Ishikawa (cell line): ENCODE measurements around the gene WDSUB1.

ENCODE experiments used
- CEBPB ChIP-seq: IDR thresholded peaks from 2 replicates; pipeline ENCODE4 v1.6.1; 2012
- CREB1 ChIP-seq: IDR thresholded peaks from 2 replicates; pipeline ENCODE4 v1.6.1; 2012; ENCODE audit warnings: low read depth
- EGR1 ChIP-seq: IDR thresholded peaks from 2 replicates; pipeline ENCODE4 v1.6.1; 2012
- EP300 ChIP-seq: IDR thresholded peaks from 2 replicates; pipeline ENCODE4 v1.6.1; 2012; ENCODE audit warnings: borderline replicate concordance
- FOXM1 ChIP-seq: IDR thresholded peaks from 2 replicates; pipeline ENCODE4 v1.6.1; 2012; ENCODE audit warnings: low read depth, borderline replicate concordance
- MAX ChIP-seq: IDR thresholded peaks from 2 replicates; pipeline ENCODE4 v1.6.1; 2012
- NFIC ChIP-seq: IDR thresholded peaks from 2 replicates; pipeline ENCODE4 v1.6.1; 2012
- RAD21 ChIP-seq: IDR thresholded peaks from 2 replicates; pipeline ENCODE4 v1.6.1; 2012; ENCODE audit warnings: low read depth
- TAF1 ChIP-seq: IDR thresholded peaks from 2 replicates; pipeline ENCODE4 v1.6.1; 2012; ENCODE audit warnings: low read depth, mild to moderate bottlenecking
- TEAD4 ChIP-seq: IDR thresholded peaks from 2 replicates; pipeline ENCODE4 v1.6.1; 2012
- USF1 ChIP-seq: IDR thresholded peaks from 2 replicates; pipeline ENCODE4 v1.6.1; 2012
- YY1 ChIP-seq: IDR thresholded peaks from 2 replicates; pipeline ENCODE4 v1.6.1; 2012; ENCODE audit warnings: low read depth
- ZBTB7A ChIP-seq: IDR thresholded peaks from 2 replicates; pipeline ENCODE4 v1.6.1; 2012; ENCODE audit warnings: low read depth
- TF ChIP-seq, protein P1 (sequence below): IDR thresholded peaks from 2 replicates; pipeline ENCODE4 v1.6.1; 2012; ENCODE audit warnings: low read depth, mild to moderate bottlenecking

Gene WDSUB1

GRCh38 chr2:159267921-159268320 lies 18.6 kb downstream of the WDSUB1 start:
- TF ChIP-seq ZBTB7A, result no peak
- TF ChIP-seq FOXM1, result no peak
- TF ChIP-seq, protein P1, sequence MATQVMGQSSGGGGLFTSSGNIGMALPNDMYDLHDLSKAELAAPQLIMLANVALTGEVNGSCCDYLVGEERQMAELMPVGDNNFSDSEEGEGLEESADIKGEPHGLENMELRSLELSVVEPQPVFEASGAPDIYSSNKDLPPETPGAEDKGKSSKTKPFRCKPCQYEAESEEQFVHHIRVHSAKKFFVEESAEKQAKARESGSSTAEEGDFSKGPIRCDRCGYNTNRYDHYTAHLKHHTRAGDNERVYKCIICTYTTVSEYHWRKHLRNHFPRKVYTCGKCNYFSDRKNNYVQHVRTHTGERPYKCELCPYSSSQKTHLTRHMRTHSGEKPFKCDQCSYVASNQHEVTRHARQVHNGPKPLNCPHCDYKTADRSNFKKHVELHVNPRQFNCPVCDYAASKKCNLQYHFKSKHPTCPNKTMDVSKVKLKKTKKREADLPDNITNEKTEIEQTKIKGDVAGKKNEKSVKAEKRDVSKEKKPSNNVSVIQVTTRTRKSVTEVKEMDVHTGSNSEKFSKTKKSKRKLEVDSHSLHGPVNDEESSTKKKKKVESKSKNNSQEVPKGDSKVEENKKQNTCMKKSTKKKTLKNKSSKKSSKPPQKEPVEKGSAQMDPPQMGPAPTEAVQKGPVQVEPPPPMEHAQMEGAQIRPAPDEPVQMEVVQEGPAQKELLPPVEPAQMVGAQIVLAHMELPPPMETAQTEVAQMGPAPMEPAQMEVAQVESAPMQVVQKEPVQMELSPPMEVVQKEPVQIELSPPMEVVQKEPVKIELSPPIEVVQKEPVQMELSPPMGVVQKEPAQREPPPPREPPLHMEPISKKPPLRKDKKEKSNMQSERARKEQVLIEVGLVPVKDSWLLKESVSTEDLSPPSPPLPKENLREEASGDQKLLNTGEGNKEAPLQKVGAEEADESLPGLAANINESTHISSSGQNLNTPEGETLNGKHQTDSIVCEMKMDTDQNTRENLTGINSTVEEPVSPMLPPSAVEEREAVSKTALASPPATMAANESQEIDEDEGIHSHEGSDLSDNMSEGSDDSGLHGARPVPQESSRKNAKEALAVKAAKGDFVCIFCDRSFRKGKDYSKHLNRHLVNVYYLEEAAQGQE, result no peak

DNA sequence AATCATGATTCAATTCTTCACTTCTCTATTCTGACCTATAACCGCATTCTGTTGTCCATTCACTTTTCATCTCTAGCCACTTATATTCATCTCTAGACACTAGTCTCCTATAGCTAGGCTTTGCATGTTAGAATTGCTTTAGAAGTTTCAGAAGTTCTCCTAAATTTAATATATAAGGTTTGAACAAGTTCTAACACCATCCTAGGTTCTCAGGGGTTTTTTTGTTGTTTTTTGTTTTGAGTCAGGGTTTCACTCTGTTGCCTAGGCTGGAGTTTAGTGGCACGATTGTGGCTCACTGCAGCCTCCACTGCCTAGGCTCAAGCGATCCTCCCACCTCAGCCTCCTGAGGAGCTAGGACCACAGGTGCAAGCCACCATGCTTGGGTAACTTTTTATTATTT lies 19.9 kb downstream of the WDSUB1 start:
- TF ChIP-seq CREB1 (no peak), YY1 (no peak)
- TF ChIP-seq, protein P1, result no peak

- no peak for TF ChIP-seq YY1
- no peak for TF ChIP-seq ZBTB7A
- no peak for TF ChIP-seq EGR1
- no peak for TF ChIP-seq TAF1
- no peak for TF ChIP-seq RAD21
- no peak for TF ChIP-seq CEBPB
- TF ChIP-seq EP300, result no peak
- no peak for TF ChIP-seq NFIC
These were observed 21.3 kb downstream of the WDSUB1 start for GRCh38 chr2:159265171-159265576.

DNA sequence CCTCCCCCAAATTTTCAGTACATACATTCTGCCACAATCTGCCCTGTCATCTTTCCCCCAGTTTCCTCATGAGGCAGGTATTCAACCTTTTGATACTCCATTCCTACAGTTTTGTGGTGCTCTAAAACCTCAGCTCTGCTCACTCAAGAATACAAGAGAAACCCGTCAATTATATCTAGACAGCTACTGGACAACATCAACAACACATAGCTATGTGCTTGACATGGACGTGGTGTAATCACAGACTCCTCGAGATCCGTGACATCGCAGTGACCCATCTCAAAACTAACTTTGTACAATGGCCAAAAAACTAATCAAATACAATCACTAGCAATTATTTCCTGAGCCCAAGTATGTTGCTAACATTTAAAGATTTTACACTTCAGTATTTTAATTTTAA lies 23.6 kb downstream of the WDSUB1 start:
- TF ChIP-seq, protein P1, result no peak
- TF ChIP-seq RAD21 (no peak), CREB1 (no peak), CEBPB (no peak), EGR1 (no peak), MAX (no peak), NFIC (no peak), EP300 (no peak), TEAD4 (no peak), ZBTB7A (no peak), USF1 (no peak), YY1 (no peak)

DNA sequence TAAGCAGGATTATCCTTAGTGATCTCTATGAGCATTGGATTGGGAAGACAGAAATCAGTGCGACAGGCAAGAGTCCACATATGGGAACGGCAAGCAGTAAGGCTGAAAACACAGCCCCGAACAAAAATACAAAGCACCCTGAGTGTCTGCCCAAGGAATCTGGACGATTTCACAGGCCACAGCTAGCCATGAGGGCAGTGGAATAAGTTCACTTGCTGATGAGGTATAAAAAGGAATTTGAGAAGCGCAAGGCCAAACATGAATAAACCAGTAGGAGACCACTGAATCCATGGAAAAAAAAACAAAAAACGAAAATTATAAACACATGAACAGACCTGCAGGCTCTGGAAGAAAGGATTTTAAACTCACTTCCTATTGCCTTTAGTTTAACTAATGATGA lies 24.3 kb downstream of the WDSUB1 start:
- TF ChIP-seq FOXM1, result no peak
- no peak for TF ChIP-seq EGR1
- TF ChIP-seq EP300, result no peak

DNA sequence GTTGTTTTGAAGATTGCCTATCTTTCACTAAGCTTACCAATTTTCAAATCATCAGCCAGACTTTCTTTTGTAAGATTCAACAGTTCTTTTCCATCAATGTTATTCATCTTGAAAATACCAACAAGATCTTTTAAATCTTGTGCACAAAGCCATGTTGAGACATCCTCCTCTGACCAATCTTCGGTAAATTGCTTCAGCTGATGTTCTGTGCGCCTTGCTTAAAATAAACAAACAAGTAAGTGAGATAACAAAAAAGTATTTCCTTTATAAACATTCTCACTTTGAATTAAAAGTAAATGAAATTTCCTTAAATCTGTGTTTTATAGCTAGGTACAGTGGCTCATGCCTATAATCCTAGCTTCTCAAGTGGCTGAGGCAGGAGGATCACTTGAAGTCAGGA lies 30.3 kb downstream of the WDSUB1 start:
- TF ChIP-seq MAX (no peak), EGR1 (no peak), TEAD4 (no peak)
- TF ChIP-seq, protein P1, result no peak
